ENCODE data around the gene TRIO. TPM values are rescaled to one million over a fixed set of nuclear protein-coding genes. Genes with fewer than 3 reads are reported as not detected.
A peak's percentile ranks its signal among the peaks of the same experiment; 100 is the strongest.

TRIO gene
- total and polyA plus RNA-seq, 4 donors: 22.0 to 374 (median 191) TPM

- Histone ChIP-seq H3K4me3 (ENCODE audit: low read length in 2 of 2) (no peak overlapping the region), H3K9me3 (ENCODE audit: control insufficient read depth, low read length) (no peaks in the 10 kb centered on the region), H3K4me1 (ENCODE audit: control insufficient read depth in 1 of 2, insufficient read depth in 2 of 2, low read length in 2 of 2) (peaks cover 0 to 3% of the 10 kb centered on the region in 2 donors), H3K36me3 (ENCODE audit: control insufficient read depth in 1 of 2, insufficient read depth in 2 of 2, low read length in 1 of 2) (peaks cover 2 to 5% of the 10 kb centered on the region in 2 donors), H3K27ac (ENCODE audit: low read depth in 1 of 2, low read length in 2 of 2) (no peak overlapping the region), H3K27me3 (ENCODE audit: control insufficient read depth in 1 of 2, insufficient read depth in 2 of 2, low read length in 1 of 2) (no peaks in the 10 kb centered on the region)
- ATAC-seq (ENCODE audit: low FRiP score) (no peak), DNase-seq (no peak)
- 29 to 36% methylated on average over 3 of the region's 3 CpGs for WGBS, 2 donors
- intact Hi-C loops (cut with DNase I): loop anchor here in 1 of 2 donors (10.0 kb wide), 1 partner anchor 348 kb away; no protein-coding TSS in a partner anchor
These were observed 199.2 kb downstream of the TRIO start for GRCh38 chr5:14342306-14342705.

GRCh38 chr5:14343376-14343775 lies 200.2 kb downstream of the TRIO start:
- no peak for DNase-seq
- Histone ChIP-seq H3K27ac (ENCODE audit: low read depth in 1 of 2, low read length in 2 of 2) (no peak overlapping the region), H3K4me3 (ENCODE audit: low read length in 2 of 2) (no peak overlapping the region), H3K4me1 (ENCODE audit: control insufficient read depth in 1 of 2, insufficient read depth in 2 of 2, low read length in 2 of 2) (peaks cover 0 to 3% of the 10 kb centered on the region in 2 donors), H3K9me3 (ENCODE audit: control insufficient read depth, low read length) (no peaks in the 10 kb centered on the region), H3K27me3 (ENCODE audit: control insufficient read depth in 1 of 2, insufficient read depth in 2 of 2, low read length in 1 of 2) (no peaks in the 10 kb centered on the region), H3K36me3 (ENCODE audit: control insufficient read depth in 1 of 2, insufficient read depth in 2 of 2, low read length in 1 of 2) (peaks cover 2 to 5% of the 10 kb centered on the region in 2 donors)
- 89 to 90% methylated on average over 4 of the region's 4 CpGs for WGBS, 2 donors
- no peak for ATAC-seq (ENCODE audit: low FRiP score)
- intact Hi-C loops (cut with DNase I): loop anchor here in 1 of 2 donors (10.0 kb wide), 1 partner anchor 349 kb away; no protein-coding TSS in a partner anchor

GRCh38 chr5:14347522-14347921 lies 204.4 kb downstream of the TRIO start:
- DNase-seq (no peak), ATAC-seq (ENCODE audit: low FRiP score) (no peak)
- Histone ChIP-seq H3K27ac (ENCODE audit: low read depth in 1 of 2, low read length in 2 of 2) (no peak overlapping the region), H3K27me3 (ENCODE audit: control insufficient read depth in 1 of 2, insufficient read depth in 2 of 2, low read length in 1 of 2) (no peaks in the 10 kb centered on the region), H3K4me3 (ENCODE audit: low read length in 2 of 2) (no peak overlapping the region), H3K36me3 (ENCODE audit: control insufficient read depth in 1 of 2, insufficient read depth in 2 of 2, low read length in 1 of 2) (peaks cover 2 to 4% of the 10 kb centered on the region in 2 donors), H3K9me3 (ENCODE audit: control insufficient read depth, low read length) (no peaks in the 10 kb centered on the region), H3K4me1 (ENCODE audit: control insufficient read depth in 1 of 2, insufficient read depth in 2 of 2, low read length in 2 of 2) (no peaks in the 10 kb centered on the region)
- intact Hi-C loops (cut with DNase I): loop anchor here in 1 of 2 donors (10.0 kb wide), 1 partner anchor 353 kb away; no protein-coding TSS in a partner anchor
- 55 to 68% methylated on average over 7 of the region's 7 CpGs for WGBS, 2 donors

GRCh38 chr5:14348142-14348541 lies 205.0 kb downstream of the TRIO start:
- intact Hi-C loops (cut with DNase I): loop anchor here in 1 of 2 donors (10.0 kb wide), 1 partner anchor 353 kb away; no protein-coding TSS in a partner anchor
- ATAC-seq (ENCODE audit: low FRiP score) (no peak), DNase-seq (no peak)
- H3K9me3 ChIP-seq (ENCODE audit: control insufficient read depth, low read length): no peaks in the 10 kb centered on the region
- H3K4me3 ChIP-seq (ENCODE audit: low read length in 2 of 2): no peak overlapping the region
- no peak overlapping the region for H3K27ac ChIP-seq (ENCODE audit: low read depth in 1 of 2, low read length in 2 of 2)
- H3K36me3 ChIP-seq (ENCODE audit: control insufficient read depth in 1 of 2, insufficient read depth in 2 of 2, low read length in 1 of 2): peaks cover 2 to 4% of the 10 kb centered on the region in 2 donors
- H3K27me3 ChIP-seq (ENCODE audit: control insufficient read depth in 1 of 2, insufficient read depth in 2 of 2, low read length in 1 of 2): no peaks in the 10 kb centered on the region
- H3K4me1 ChIP-seq (ENCODE audit: control insufficient read depth in 1 of 2, insufficient read depth in 2 of 2, low read length in 2 of 2): no peaks in the 10 kb centered on the region
- 18 to 22% methylated on average over 5 of the region's 5 CpGs for WGBS, 2 donors

GRCh38 chr5:14349029-14349428 lies 205.9 kb downstream of the TRIO start:
- Histone ChIP-seq H3K4me1 (ENCODE audit: control insufficient read depth in 1 of 2, insufficient read depth in 2 of 2, low read length in 2 of 2) (no peaks in the 10 kb centered on the region), H3K9me3 (ENCODE audit: control insufficient read depth, low read length) (no peaks in the 10 kb centered on the region), H3K36me3 (ENCODE audit: control insufficient read depth in 1 of 2, insufficient read depth in 2 of 2, low read length in 1 of 2) (peaks cover 2 to 4% of the 10 kb centered on the region in 2 donors), H3K27ac (ENCODE audit: low read depth in 1 of 2, low read length in 2 of 2) (no peak overlapping the region), H3K27me3 (ENCODE audit: control insufficient read depth in 1 of 2, insufficient read depth in 2 of 2, low read length in 1 of 2) (no peaks in the 10 kb centered on the region), H3K4me3 (ENCODE audit: low read length in 2 of 2) (no peak overlapping the region)
- intact Hi-C loops (cut with DNase I): loop anchor here in 1 of 2 donors (10.0 kb wide), 1 partner anchor 354 kb away; no protein-coding TSS in a partner anchor
- ATAC-seq (ENCODE audit: low FRiP score) (no peak), DNase-seq (no peak)
- 92 to 94% methylated on average over 8 of the region's 8 CpGs for WGBS, 2 donors

GRCh38 chr5:14351086-14351661 lies 208.0 kb downstream of the TRIO start:
- DNase-seq: no peak
- peaks cover 2 to 4% of the 10 kb centered on the region in 2 donors for H3K36me3 ChIP-seq (ENCODE audit: control insufficient read depth in 1 of 2, insufficient read depth in 2 of 2, low read length in 1 of 2)
- H3K27me3 ChIP-seq (ENCODE audit: control insufficient read depth in 1 of 2, insufficient read depth in 2 of 2, low read length in 1 of 2): no peaks in the 10 kb centered on the region
- H3K4me3 ChIP-seq (ENCODE audit: low read length in 2 of 2): no peak overlapping the region
- intact Hi-C loops (cut with DNase I): loop anchor here in 1 of 2 donors (5.0 kb wide), 1 partner anchor 296 kb away; no protein-coding TSS in a partner anchor
- H3K4me1 ChIP-seq (ENCODE audit: control insufficient read depth in 1 of 2, insufficient read depth in 2 of 2, low read length in 2 of 2): no peaks in the 10 kb centered on the region
- WGBS, 2 donors: 69 to 70% methylated on average over 7 of the region's 7 CpGs
- no peak overlapping the region for H3K27ac ChIP-seq (ENCODE audit: low read depth in 1 of 2, low read length in 2 of 2)
- ATAC-seq (ENCODE audit: low FRiP score): no peak
- no peaks in the 10 kb centered on the region for H3K9me3 ChIP-seq (ENCODE audit: control insufficient read depth, low read length)

- intact Hi-C loops (cut with DNase I): loop anchor here in 1 of 2 donors (5.0 kb wide), 1 partner anchor 295 kb away; no protein-coding TSS in a partner anchor
- DNase-seq (peak; percentile 67 to 83), ATAC-seq (ENCODE audit: low FRiP score) (peak; percentile 92)
- Histone ChIP-seq H3K4me3 (ENCODE audit: low read length in 2 of 2) (no peak overlapping the region), H3K36me3 (ENCODE audit: control insufficient read depth in 1 of 2, insufficient read depth in 2 of 2, low read length in 1 of 2) (peaks cover 0 to 2% of the 10 kb centered on the region in 2 donors), H3K27me3 (ENCODE audit: control insufficient read depth in 1 of 2, insufficient read depth in 2 of 2, low read length in 1 of 2) (no peaks in the 10 kb centered on the region), H3K27ac (ENCODE audit: low read depth in 1 of 2, low read length in 2 of 2) (no peak overlapping the region), H3K4me1 (ENCODE audit: control insufficient read depth in 1 of 2, insufficient read depth in 2 of 2, low read length in 2 of 2) (no peaks in the 10 kb centered on the region), H3K9me3 (ENCODE audit: control insufficient read depth, low read length) (no peaks in the 10 kb centered on the region)
- 70 to 75% methylated on average over 7 of the region's 7 CpGs for WGBS, 2 donors
These were observed 208.9 kb downstream of the TRIO start for GRCh38 chr5:14351845-14352712.

- Histone ChIP-seq H3K27me3 (ENCODE audit: control insufficient read depth in 1 of 2, insufficient read depth in 2 of 2, low read length in 1 of 2) (no peaks in the 10 kb centered on the region), H3K9me3 (ENCODE audit: control insufficient read depth, low read length) (no peaks in the 10 kb centered on the region), H3K27ac (ENCODE audit: low read depth in 1 of 2, low read length in 2 of 2) (no peak overlapping the region), H3K4me3 (ENCODE audit: low read length in 2 of 2) (no peak overlapping the region), H3K4me1 (ENCODE audit: control insufficient read depth in 1 of 2, insufficient read depth in 2 of 2, low read length in 2 of 2) (no peaks in the 10 kb centered on the region), H3K36me3 (ENCODE audit: control insufficient read depth in 1 of 2, insufficient read depth in 2 of 2, low read length in 1 of 2) (no peaks in the 10 kb centered on the region)
- intact Hi-C loops (cut with DNase I): loop anchor here in 1 of 2 donors (5.0 kb wide), 1 partner anchor 293 kb away; no protein-coding TSS in a partner anchor
- no peak for DNase-seq
- WGBS, 2 donors: 75 to 77% methylated on average over 11 of the region's 11 CpGs
- no peak for ATAC-seq (ENCODE audit: low FRiP score)
These were observed 210.8 kb downstream of the TRIO start for GRCh38 chr5:14353726-14354474.

All from aorta (tissue), 5 donors.